Activated T-cell treated with anti-CD3 and anti-CD28 coated beads, Interleukin-2, amount 50 U/mL, for 4 hours (primary cell): ENCODE data around the gene JARID2. TPM values are rescaled to one million over a fixed set of nuclear protein-coding genes. Genes with fewer than 3 reads are reported as not detected.
"Not testable (repeated sequence)": the region's sequence is repeated elsewhere in the genome, so short reads cannot be mapped to it uniquely, and the experiment has no call there.

Experiments
- ATAC-seq, 2 donors: fragments of 200-7000 bp; cut with Tn5 transposase; one replicate each; pipeline ENCODE4 v1.10.0; 2021
- DNase-seq: peaks from one replicate; pipeline ENCODE4 v3.0.0-alpha.2; 2020
- H3K27me3 Mint-ChIP-seq: one replicate; pipeline ENCODE4 v1.8.0; 2021; ENCODE audit warnings: low read depth, mixed read lengths
- H3K36me3 Mint-ChIP-seq: one replicate; pipeline ENCODE4 v1.8.0; 2022; ENCODE audit warnings: mixed read lengths; ENCODE audit not compliant: insufficient read depth
- H3K4me1 Mint-ChIP-seq: one replicate; pipeline ENCODE4 v1.8.0; 2021; ENCODE audit warnings: low read depth, mixed read lengths
- H3K4me3 Mint-ChIP-seq: one replicate; pipeline ENCODE4 v1.8.0; 2021; ENCODE audit warnings: mild to moderate bottlenecking, moderate library complexity, mixed read lengths
- H3K9me3 Mint-ChIP-seq: one replicate; pipeline ENCODE4 v1.8.0; 2021; ENCODE audit warnings: mixed read lengths
- total RNA-seq, 3 donors: library from RNA; stranded (reverse); gene quantifications; one replicate each; pipeline ENCODE4 v1.2.1, GENCODE V29; 2021

Gene JARID2
- total RNA-seq, 3 donors from 2014 or later: 32.6 to 43.6 (median 37.2) TPM

DNA sequence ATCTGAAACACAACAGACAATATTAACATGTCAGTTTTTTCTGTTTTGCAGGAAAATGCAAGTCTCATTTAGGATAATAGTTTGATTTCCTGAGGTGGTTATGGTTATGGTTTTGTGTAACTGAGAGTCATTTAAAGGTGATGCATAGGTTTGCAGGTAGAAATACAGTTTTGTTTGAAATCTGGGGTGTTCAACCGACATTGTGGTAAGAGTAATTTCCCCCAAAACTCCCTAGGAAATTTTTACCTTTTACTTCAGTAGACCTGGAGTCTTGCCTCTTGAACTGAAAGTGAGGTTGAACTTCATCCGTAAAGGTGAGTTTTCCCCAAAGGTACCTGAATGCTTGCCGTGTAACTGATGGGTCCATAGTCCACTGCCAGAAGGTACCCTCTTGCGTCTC, 71.4 kb downstream of the JARID2 start:
- H3K4me1 Mint-ChIP-seq: peaks cover 95% of the 10 kb centered on the region
- H3K27me3 Mint-ChIP-seq: no peaks in the 10 kb centered on the region
- no peak for DNase-seq
- H3K36me3 Mint-ChIP-seq: peaks cover 26% of the 10 kb centered on the region
- peak overlapping the region; percentile 46 for H3K4me3 Mint-ChIP-seq
- no peaks in the 10 kb centered on the region for H3K9me3 Mint-ChIP-seq
- peak; percentile 27 to 48 for ATAC-seq

DNA sequence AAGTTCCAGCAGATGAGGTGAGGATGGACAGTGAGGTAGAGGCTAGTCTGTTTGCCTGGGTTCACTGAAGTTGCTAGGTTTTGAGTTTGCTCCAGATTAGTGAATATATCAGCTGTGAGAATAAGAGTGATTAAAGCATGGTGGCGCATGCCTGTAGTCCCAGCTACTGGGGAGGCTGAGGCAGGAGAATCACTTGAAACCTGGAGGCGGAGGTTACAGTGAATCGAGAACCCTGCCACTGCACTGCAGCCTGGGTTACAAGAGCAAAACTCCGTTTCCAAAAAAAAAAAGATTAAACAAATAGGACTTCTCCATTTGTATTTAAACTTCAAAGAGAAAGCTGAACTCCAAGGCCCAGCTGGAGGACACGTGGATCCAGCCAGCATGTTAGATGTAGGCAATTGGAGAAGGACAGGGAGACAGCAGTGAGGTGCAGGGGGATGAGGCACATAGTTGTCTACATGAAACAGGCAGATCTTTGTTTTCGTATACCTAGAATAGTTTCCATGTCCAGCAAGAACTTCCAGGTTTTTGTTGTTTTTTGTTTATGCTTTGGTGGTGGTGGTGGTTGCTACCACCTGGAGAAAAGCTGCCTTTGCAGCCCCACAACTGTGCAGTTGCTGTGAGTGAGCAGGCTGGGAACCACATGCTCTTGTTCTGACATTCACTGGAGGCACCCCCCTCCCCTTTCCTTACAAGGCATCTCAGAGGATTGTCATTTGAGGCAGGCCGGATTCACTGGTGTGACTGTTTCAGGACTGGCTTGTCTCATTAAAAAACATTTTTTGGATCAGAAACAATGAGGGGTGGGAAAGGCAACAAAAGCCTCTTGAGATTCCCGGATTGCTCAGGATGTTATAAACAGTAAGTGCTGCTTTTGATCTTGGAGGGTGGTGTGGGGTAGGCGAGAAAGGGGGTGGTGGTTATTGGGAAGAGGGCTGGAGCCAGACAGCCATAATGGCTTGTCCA, 72.3 kb downstream of the JARID2 start:
- ATAC-seq: peak; percentile 23 to 32
- Mint-ChIP-seq H3K4me3 (no peak overlapping the region), H3K4me1 (peaks cover 95% of the 10 kb centered on the region), H3K27me3 (no peaks in the 10 kb centered on the region), H3K36me3 (peaks cover 18% of the 10 kb centered on the region), H3K9me3 (no peaks in the 10 kb centered on the region)
- no peak for DNase-seq

DNA sequence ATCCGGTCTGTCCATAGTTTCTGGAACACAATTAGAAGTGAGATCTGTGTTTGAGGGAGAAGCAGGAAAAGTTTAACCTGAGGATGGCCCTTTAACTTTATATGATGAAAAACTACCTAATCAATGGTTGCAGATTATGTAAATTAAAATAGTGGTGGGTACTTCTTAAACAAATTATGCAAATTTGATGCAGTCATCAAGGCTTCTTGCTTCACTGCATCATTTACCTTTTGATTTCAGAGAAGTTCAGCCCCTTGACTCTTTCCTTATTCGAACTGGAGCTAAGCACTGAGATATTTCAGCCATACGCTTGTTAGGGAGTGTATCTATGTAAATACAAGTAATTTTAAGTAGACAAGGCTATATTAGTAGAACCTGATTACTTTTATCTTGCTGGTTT, 73.8 kb downstream of the JARID2 start:
- Mint-ChIP-seq H3K9me3 (no peaks in the 10 kb centered on the region), H3K4me1 (peaks cover 86% of the 10 kb centered on the region), H3K27me3 (no peaks in the 10 kb centered on the region), H3K4me3 (no peak overlapping the region), H3K36me3 (peaks cover 20% of the 10 kb centered on the region)
- peak in 1 of 2 donors; percentile 29 for ATAC-seq
- DNase-seq: no peak

DNA sequence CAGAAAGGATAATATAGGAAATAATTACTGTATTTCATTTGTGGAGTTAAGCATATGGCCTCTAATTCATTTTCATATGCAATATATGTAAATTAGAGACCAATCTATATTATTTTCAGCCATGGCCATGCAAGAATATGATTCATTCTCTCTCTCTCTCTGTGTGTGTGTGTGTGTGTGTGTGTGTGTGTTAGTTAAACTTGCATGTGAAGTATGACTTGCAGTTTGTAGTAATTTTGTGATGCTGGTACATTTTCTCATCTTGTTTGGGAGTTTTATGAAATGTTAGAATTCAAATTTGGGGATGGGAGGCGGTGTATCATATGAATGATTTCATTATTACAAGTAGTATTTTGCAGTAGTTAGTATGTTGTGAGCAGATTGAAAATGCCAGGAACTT, 74.8 kb downstream of the JARID2 start:
- no peak overlapping the region for H3K4me3 Mint-ChIP-seq
- no peaks in the 10 kb centered on the region for H3K9me3 Mint-ChIP-seq
- peaks cover 20% of the 10 kb centered on the region for H3K36me3 Mint-ChIP-seq
- ATAC-seq (no peak), DNase-seq (no peak)
- peaks cover 85% of the 10 kb centered on the region for H3K4me1 Mint-ChIP-seq
- no peaks in the 10 kb centered on the region for H3K27me3 Mint-ChIP-seq

DNA sequence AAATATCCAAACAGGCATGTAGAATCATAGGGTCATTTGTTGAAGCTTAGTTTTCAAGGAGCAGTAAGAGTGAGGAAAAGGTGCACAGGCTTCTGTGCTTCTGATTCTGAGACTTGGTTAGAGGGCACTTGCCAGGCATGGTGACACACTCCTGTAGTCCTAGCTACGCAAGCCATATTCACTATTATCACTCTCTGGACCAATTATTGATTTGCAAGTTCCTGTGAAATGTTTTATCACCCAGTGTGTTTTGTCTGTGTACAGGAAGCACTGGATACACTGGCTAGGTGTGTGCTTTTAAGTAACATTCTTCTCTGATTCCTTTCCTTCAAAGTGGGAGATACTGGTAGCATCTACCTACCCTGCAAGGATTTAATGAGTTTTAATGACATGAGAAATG, 76.3 kb downstream of the JARID2 start:
- Mint-ChIP-seq H3K27me3 (no peaks in the 10 kb centered on the region), H3K4me3 (no peak overlapping the region), H3K36me3 (peaks cover 18% of the 10 kb centered on the region), H3K4me1 (peaks cover 83% of the 10 kb centered on the region), H3K9me3 (no peaks in the 10 kb centered on the region)
- no peak for ATAC-seq
- no peak for DNase-seq

DNA sequence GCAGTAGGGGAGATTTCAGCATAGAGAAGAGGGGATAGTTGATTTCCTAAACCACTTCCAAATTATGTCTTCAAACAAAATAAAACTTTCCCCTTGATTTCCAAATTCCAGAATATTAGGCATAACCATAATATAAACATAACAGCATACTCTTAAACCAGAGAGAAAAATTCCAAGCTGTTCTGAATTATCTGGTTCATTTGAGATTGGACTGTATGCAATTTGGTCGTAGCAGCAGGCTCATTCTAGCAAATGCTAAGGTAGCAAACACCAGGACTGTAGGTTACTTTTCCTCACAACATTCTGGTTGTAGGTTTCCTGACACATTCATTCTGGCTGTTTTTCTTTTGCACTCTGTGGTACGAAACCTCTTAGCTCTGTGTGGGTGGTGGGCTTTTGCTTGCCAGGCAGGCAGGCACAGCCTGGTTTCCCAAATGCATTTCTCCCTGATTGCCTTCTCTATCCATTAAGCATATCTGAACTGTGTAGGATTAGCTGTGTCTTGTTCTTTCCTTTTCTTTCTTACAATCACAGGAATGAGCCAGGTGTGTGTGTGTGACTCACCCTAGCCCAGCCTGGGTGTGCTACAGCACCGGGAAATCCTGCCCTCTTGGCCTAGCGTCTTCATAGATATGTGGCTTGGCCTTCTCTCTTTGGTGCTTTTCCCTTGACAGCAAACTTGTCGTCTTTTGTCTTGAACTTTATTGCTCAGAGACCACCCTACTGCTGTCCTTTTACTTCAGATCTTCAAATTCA, 77.1 kb downstream of the JARID2 start:
- no peak for DNase-seq
- peaks cover 83% of the 10 kb centered on the region for H3K4me1 Mint-ChIP-seq
- ATAC-seq: peak in 1 of 2 donors; percentile 29
- H3K36me3 Mint-ChIP-seq: peaks cover 14% of the 10 kb centered on the region
- no peaks in the 10 kb centered on the region for H3K27me3 Mint-ChIP-seq
- H3K9me3 Mint-ChIP-seq: no peaks in the 10 kb centered on the region
- H3K4me3 Mint-ChIP-seq: no peak overlapping the region

DNA sequence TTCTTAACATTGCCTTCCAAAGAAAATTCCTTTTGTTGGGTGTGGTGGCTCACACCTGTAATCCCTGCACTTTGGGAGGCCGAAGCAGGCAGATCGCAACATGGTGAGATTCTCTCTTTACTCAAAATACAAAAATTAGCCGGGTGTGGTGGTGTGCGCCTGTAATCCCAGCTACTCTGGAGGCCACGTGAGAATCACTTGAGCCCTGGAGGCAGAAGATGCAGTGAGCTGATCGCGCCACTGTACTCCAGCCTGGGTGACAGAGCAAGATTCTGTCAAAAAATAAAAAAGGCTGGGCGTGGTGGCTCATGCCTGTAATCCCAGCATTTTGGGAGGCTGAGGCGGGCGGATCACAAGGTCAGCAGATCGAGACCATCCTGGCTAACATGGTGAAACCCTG, 77.7 kb downstream of the JARID2 start:
- H3K9me3 Mint-ChIP-seq, DNase-seq, H3K27me3 Mint-ChIP-seq, H3K4me3 Mint-ChIP-seq, ATAC-seq: not testable (repeated sequence)
- H3K36me3 Mint-ChIP-seq: peaks cover 12% of the 10 kb centered on the region
- peaks cover 82% of the 10 kb centered on the region for H3K4me1 Mint-ChIP-seq

DNA sequence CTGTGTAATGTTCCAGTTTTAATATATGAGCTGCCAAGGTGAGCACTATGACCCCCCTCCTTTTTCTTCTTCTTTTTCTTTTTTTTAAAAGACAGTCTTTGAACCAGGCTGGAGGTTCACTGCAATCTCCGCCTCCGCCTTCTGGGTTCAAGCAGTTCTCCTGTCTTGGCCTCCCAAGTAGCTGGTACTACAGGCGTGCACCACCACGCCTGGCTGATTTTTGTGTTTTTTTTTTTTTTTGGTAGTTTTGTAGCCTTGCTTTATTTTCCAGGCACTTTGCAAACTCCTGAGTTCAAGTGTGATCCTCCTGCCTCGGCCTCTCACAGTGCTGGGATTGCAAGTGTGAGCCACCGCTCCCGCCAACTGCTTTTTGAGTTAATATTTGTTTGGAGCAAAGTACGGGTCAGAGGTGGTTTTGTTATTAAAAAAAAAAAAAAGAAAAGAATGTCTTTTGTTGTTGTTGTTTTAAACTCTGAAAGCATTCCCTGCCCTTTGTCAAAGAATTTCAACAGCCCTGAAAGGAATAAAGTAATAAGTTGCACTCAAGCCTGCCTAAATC, 78.6 kb downstream of the JARID2 start:
- Mint-ChIP-seq H3K9me3 (no peaks in the 10 kb centered on the region), H3K27me3 (no peaks in the 10 kb centered on the region), H3K4me3 (no peak overlapping the region), H3K36me3 (peaks cover 11% of the 10 kb centered on the region), H3K4me1 (peaks cover 82% of the 10 kb centered on the region)
- DNase-seq (no peak), ATAC-seq (no peak)

DNA sequence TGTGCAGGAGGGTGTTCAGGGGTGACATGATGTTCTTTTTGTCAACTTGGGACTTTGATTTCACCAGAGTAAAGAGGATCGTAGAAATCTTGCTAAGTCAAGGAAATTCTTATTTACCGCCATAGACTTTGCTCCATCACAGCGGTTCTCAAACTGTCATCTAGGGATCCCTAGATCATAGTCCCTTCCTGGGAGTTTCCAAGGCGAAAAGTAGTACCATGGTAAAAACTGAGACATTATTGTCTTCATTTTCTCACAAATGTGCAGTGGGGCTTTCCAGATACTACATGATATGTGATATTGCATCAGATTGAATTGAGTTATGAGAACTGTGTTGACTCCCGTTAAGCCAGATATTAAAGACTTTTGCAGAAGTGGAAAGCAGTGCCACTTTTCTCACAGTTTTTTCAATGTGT, 79.7 kb downstream of the JARID2 start:
- H3K36me3 Mint-ChIP-seq: peaks cover 5% of the 10 kb centered on the region
- no peak overlapping the region for H3K4me3 Mint-ChIP-seq
- DNase-seq: no peak
- no peaks in the 10 kb centered on the region for H3K27me3 Mint-ChIP-seq
- ATAC-seq: peak in 1 of 2 donors; percentile 26
- no peaks in the 10 kb centered on the region for H3K9me3 Mint-ChIP-seq
- H3K4me1 Mint-ChIP-seq: peaks cover 82% of the 10 kb centered on the region

DNA sequence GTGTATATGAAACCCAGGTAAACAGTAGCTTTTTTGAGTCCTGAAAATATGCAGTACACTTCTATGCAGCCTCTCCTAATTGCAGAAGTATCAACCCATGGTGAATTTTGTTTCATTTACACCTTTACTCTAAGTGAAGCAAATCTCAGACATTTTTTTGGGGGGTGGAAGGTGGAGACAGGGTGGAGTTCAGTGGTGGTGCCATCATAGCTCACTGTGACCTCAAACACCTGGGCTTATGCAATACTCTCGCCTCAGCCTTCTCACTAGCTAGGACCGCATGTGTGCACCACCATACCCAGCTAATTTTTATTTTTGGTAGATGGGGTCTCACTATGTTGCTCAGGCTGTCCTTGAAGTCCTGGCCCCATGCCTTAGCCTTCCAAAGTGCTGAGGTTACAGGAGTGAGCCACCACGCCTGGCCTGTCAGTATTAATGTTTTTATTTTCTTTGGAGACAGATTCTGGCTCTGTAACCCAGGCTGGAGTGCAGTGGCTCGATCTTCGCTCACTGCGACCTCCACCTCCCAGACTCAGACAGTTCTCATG, 80.3 kb downstream of the JARID2 start:
- Mint-ChIP-seq H3K36me3 (peaks cover 7% of the 10 kb centered on the region), H3K9me3 (no peaks in the 10 kb centered on the region), H3K4me1 (peaks cover 82% of the 10 kb centered on the region), H3K4me3 (no peak overlapping the region), H3K27me3 (no peaks in the 10 kb centered on the region)
- no peak for DNase-seq
- ATAC-seq: no peak

DNA sequence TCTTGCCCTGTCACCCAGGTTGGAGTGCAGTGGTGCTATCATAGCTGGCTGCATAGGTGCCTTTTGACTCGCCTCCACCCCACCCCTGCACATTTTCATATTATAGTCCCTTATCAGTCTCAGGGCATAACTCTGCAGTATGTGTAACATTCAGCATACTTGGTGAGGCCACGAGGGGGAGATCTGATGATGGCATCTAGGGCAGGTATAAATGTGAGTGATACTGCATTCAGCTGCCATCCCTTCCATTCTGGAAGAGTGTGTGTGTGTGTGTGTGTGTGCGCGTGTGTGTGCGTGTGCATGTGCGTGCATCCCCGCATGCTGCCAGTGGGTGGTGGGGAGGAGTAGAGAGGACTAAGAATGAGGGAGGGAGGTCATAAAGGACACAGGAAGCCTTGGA, 81.4 kb downstream of the JARID2 start:
- ATAC-seq (peak; percentile 53 to 69), DNase-seq (peak; percentile 27)
- no peak overlapping the region for H3K4me3 Mint-ChIP-seq
- peaks cover 79% of the 10 kb centered on the region for H3K4me1 Mint-ChIP-seq
- peaks cover 6% of the 10 kb centered on the region for H3K36me3 Mint-ChIP-seq
- H3K9me3 Mint-ChIP-seq: no peaks in the 10 kb centered on the region
- no peaks in the 10 kb centered on the region for H3K27me3 Mint-ChIP-seq

DNA sequence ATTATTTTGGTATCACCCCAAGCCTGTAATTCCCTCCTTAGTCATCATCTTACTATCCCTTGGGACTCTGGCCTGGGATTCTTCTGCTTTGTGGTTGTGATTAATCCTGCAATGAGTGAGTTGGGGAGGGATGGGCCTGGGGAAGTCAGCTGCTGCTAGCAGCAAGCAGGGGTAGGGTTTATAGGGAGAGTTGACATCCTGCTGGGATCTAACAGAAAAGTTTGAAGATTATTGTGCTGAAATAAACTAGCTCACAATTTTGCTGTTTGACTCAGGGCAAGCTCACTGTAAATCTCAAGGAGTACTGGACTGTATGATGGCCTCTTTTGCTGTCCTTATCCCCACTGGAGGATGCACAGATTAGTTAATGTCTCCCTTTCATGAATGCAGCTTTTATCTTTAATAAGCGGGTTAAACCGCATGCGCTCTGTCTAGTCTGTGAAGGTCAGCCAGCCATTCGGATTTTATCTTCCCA, 83.4 kb downstream of the JARID2 start:
- Mint-ChIP-seq H3K36me3 (peaks cover 7% of the 10 kb centered on the region), H3K4me1 (peaks cover 71% of the 10 kb centered on the region), H3K4me3 (no peak overlapping the region), H3K27me3 (no peaks in the 10 kb centered on the region), H3K9me3 (no peaks in the 10 kb centered on the region)
- DNase-seq (no peak), ATAC-seq (no peak)

DNA sequence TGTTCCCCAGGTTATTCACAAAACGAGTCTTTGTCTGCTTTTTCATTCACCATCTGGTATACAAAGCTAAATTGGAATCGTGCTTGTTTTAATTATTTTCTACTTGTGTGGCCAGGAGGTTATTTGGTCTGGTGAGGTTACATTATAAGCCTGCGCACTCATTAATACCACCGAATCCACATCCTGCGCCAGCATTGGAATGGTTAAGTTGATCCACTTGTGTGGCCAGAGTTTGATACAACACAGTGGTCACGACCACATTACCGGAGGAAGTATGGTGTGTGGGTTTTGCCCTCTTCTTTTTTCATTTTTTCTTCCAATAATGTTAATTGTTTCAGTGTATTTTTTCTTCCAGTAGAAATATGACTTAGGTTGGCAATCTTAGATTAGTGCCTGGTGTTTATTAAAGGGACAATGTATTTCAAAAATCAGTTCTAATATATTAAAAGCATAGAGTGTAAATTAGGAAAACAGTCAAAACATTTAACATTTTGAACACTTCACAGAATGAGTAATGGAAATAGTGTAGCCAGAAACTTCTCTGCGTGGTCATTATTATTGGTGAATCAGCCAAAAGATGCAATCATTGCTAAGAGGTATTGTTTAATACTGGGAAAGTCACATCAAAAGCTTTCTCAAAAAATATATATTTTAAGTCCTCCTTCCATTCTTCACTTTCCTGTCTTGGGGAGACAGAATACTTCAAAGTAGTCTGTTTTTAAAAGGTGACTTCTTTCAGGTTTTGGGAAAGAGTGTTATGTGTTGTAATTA, 84.5 kb downstream of the JARID2 start:
- Mint-ChIP-seq H3K4me1 (peaks cover 73% of the 10 kb centered on the region), H3K9me3 (no peaks in the 10 kb centered on the region), H3K4me3 (no peak overlapping the region), H3K36me3 (peaks cover 12% of the 10 kb centered on the region), H3K27me3 (no peaks in the 10 kb centered on the region)
- ATAC-seq (no peak), DNase-seq (no peak)
